Neural cell (in vitro differentiated cells): ENCODE data around the gene DNMBP.

Experiments
- CTCF ChIP-seq: fragments of 450-650 bp; IDR thresholded peaks from 2 replicates; pipeline ENCODE4 v1.5.1; 2014; ENCODE audit warnings: antibody characterized with exemption, mild to moderate bottlenecking, moderate library complexity; ENCODE audit not compliant: poor library complexity, severe bottlenecking
- MXI1 ChIP-seq: fragments of 450-650 bp; conservative IDR thresholded peaks from 2 replicates; pipeline ENCODE4 v1.6.1; 2014; ENCODE audit warnings: antibody characterized with exemption, mild to moderate bottlenecking; ENCODE audit not compliant: poor library complexity, severe bottlenecking
- TF ChIP-seq, protein P1 (sequence below): IDR thresholded peaks from 2 replicates; pipeline ENCODE4 v1.6.1; 2012; ENCODE audit warnings: borderline replicate concordance

- TF ChIP-seq CTCF (no peak), MXI1 (no peak)
- TF ChIP-seq, protein P1, sequence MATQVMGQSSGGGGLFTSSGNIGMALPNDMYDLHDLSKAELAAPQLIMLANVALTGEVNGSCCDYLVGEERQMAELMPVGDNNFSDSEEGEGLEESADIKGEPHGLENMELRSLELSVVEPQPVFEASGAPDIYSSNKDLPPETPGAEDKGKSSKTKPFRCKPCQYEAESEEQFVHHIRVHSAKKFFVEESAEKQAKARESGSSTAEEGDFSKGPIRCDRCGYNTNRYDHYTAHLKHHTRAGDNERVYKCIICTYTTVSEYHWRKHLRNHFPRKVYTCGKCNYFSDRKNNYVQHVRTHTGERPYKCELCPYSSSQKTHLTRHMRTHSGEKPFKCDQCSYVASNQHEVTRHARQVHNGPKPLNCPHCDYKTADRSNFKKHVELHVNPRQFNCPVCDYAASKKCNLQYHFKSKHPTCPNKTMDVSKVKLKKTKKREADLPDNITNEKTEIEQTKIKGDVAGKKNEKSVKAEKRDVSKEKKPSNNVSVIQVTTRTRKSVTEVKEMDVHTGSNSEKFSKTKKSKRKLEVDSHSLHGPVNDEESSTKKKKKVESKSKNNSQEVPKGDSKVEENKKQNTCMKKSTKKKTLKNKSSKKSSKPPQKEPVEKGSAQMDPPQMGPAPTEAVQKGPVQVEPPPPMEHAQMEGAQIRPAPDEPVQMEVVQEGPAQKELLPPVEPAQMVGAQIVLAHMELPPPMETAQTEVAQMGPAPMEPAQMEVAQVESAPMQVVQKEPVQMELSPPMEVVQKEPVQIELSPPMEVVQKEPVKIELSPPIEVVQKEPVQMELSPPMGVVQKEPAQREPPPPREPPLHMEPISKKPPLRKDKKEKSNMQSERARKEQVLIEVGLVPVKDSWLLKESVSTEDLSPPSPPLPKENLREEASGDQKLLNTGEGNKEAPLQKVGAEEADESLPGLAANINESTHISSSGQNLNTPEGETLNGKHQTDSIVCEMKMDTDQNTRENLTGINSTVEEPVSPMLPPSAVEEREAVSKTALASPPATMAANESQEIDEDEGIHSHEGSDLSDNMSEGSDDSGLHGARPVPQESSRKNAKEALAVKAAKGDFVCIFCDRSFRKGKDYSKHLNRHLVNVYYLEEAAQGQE = no peak
These were observed 168.0 kb downstream of the DNMBP start for GRCh38 chr10:99841746-99842145.
